Ovary (tissue), 9 donors: Measurements from ENCODE around the gene TNFRSF11A. TPM values are rescaled to one million over a fixed set of nuclear protein-coding genes. Genes with fewer than 3 reads are reported as not detected.

Experiments used
- DNase-seq, 5 donors: peaks; one replicate each; pipeline ENCODE4 v3.0.0-alpha.2; 2019 to 2020
- H3K27ac ChIP-seq, 2 donors: fragments of 200-600 bp; one replicate each; pipeline versions ENCODE4 v1.5.1 to v1.8.0; 2019 to 2022
- H3K27me3 ChIP-seq: fragments of 200-600 bp; one replicate; pipeline ENCODE4 v1.8.0; 2022
- H3K36me3 ChIP-seq: fragments of 200-600 bp; sonication (generic); one replicate; pipeline ENCODE4 v1.5.1; 2019
- H3K4me1 ChIP-seq: one replicate; pipeline ENCODE4 v1.8.1; 2013; ENCODE audit warnings: mild to moderate bottlenecking, moderate library complexity; ENCODE audit not compliant: insufficient read depth
- H3K4me3 ChIP-seq: fragments of 200-600 bp; sonication (generic); one replicate; pipeline ENCODE4 v1.5.1; 2017
- H3K9me3 ChIP-seq, 2 donors: fragments of 200-600 bp in 1 of 2; sonication (generic) in 1 of 2; one replicate each; pipeline versions ENCODE4 v1.5.1 to v1.8.1; 2013 to 2019; ENCODE audit warnings: mild to moderate bottlenecking in 1 of 2, moderate library complexity in 1 of 2
- EP300 ChIP-seq: sonication (generic); formaldehyde crosslinking; IDR thresholded peaks from one replicate; pipeline ENCODE4 v1.6.1; 2017; ENCODE audit warnings: antibody characterized with exemption
- POLR2A ChIP-seq: fragments of 450-650 bp; IDR thresholded peaks from one replicate; pipeline ENCODE4 v1.6.1; 2017; ENCODE audit warnings: antibody characterized with exemption, mild to moderate bottlenecking, moderate library complexity
- WGBS, 3 donors: extraction: QIAGEN DNeasy Blood & Tissue Kit in 1 of 3; methylation state at CpG; one replicate each; pipeline versions ENCODE4 v1.1.5 to v1.1.7; 2013 to 2017; 5-methylcytosine and 5-hydroxymethylcytosine counted together
- intact Hi-C, 4 donors: fragments of 100-400 bp; cut with DNase I; formaldehyde crosslinking; loops; one replicate each; pipeline versions ENCODE4 v1.11.0 to v1.15.1; 2022 to 2023
- polyA plus RNA-seq, 2 donors: library from polyadenylated mRNA; stranded (reverse); fragments of 200-250 nt in 1 of 2; fragments of 350-450 nt in 1 of 2; fragmentation: Illumina TruSeq in 1 of 2; extraction: RNeasy Lipid Tissue Mini Kit (QIAGEN cat#74804) in 1 of 2; gene quantifications; one replicate each; pipeline ENCODE4 v1.2.3, GENCODE V29; 2013 to 2014
- total RNA-seq, 7 donors: library from RNA; depleted of rRNA in 2 of 7; stranded (reverse); fragments of >200 nt in 2 of 7; fragmentation: NEBNext Ultra II Directional in 3 of 7; extraction: Animal tissue kit (Norgen Biotek cat#: 25700) in 3 of 7; gene quantifications; one replicate each; pipeline versions ENCODE4 v1.1.0 to v1.2.4, GENCODE V29; 2016 to 2023
- TF ChIP-seq, protein P1 (sequence below), 3 donors: fragments of 450-650 bp in 2 of 3; fragments of 200-600 bp in 1 of 3; IDR thresholded peaks; one replicate each; pipeline versions ENCODE4 v1.5.1 to v1.8.0; 2016 to 2022; ENCODE audit warnings: antibody characterized with exemption in 3 of 3, mild to moderate bottlenecking in 1 of 3
- donor health status: DM: no; HTN: no; CAD: no; lungs with moderate emphysema.
- donor health status: DM: no; HTN: no; CAD: no.
- donor health status: Bipolar disorder and iron deficiency.
- donor health status: DM: yes; HTN: yes; CAD: no.
- donor health status: DM: no; HTN: no; CAD: no.
- donor health status: DM: yes; HTN: yes; CAD: no.

The TNFRSF11A gene
- total and polyA plus RNA-seq, 9 donors: 0.70 to 9.2 (median 1.8) TPM

DNA sequence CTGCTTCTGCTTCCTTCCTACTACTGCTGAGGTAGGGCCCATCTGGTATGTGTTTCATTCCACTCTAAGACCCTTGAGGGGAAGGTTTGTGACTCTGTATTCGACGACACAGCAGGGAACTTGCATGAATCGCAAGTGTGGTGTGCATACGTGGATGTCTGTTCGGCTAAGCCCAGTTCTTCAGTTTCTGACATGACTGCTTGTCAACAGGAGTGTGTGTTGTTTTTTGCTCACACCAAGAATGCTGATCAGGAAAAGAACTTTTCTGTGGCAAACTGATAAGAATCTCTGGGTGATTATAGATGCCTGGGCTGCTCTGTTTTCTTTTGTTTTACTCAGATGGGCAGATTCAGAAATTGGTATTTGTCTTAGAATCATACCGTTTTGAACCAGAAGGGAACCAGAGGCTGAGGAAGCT lies 22.0 kb downstream of the TNFRSF11A start:
- DNase-seq: no peak
- WGBS, 3 donors: 69 to 74% (median 71%) methylated on average over 6 of the region's 6 CpGs
- Histone ChIP-seq H3K4me3 (no peak overlapping the region), H3K27ac (no peak overlapping the region), H3K27me3 (no peaks in the 10 kb centered on the region), H3K36me3 (no peaks in the 10 kb centered on the region), H3K9me3 (no peaks in the 10 kb centered on the region), H3K4me1 (no peaks in the 10 kb centered on the region)
- intact Hi-C loops: no loop called here
- TF ChIP-seq EP300 (no peak), POLR2A (no peak)
- TF ChIP-seq, protein P1, sequence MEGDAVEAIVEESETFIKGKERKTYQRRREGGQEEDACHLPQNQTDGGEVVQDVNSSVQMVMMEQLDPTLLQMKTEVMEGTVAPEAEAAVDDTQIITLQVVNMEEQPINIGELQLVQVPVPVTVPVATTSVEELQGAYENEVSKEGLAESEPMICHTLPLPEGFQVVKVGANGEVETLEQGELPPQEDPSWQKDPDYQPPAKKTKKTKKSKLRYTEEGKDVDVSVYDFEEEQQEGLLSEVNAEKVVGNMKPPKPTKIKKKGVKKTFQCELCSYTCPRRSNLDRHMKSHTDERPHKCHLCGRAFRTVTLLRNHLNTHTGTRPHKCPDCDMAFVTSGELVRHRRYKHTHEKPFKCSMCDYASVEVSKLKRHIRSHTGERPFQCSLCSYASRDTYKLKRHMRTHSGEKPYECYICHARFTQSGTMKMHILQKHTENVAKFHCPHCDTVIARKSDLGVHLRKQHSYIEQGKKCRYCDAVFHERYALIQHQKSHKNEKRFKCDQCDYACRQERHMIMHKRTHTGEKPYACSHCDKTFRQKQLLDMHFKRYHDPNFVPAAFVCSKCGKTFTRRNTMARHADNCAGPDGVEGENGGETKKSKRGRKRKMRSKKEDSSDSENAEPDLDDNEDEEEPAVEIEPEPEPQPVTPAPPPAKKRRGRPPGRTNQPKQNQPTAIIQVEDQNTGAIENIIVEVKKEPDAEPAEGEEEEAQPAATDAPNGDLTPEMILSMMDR (IDR thresholded peaks at IDR 0.05): no peak

DNA sequence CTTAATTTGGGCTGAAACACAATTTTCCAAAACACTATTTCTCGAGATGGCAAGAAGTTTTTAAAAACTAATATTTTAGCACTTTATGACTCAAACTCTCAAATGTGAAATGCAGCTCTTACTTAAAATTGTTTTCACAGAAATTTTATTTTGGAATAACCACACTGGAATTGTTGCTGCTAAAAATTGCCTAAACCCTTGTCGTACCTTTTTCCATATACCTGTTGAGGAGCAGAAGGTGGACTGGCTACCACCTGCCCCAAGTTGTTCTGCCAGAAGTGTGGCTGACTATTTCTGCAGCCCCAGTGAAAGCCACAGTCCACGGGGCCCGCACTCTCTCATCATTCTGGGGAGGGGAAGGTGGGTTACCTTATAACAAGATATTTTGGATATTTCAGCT lies 23.4 kb downstream of the TNFRSF11A start:
- Histone ChIP-seq H3K4me3 (no peak overlapping the region), H3K4me1 (no peaks in the 10 kb centered on the region), H3K27me3 (no peaks in the 10 kb centered on the region), H3K27ac (no peak overlapping the region), H3K36me3 (no peaks in the 10 kb centered on the region), H3K9me3 (no peaks in the 10 kb centered on the region)
- intact Hi-C loops: no loop called here
- no peak for DNase-seq
- WGBS, 3 donors: 68 to 72% (median 71%) methylated on average over 4 of the region's 4 CpGs
- TF ChIP-seq POLR2A: no peak
- TF ChIP-seq, protein P1 (IDR thresholded peaks at IDR 0.05): no peak
- TF ChIP-seq EP300: no peak

DNA sequence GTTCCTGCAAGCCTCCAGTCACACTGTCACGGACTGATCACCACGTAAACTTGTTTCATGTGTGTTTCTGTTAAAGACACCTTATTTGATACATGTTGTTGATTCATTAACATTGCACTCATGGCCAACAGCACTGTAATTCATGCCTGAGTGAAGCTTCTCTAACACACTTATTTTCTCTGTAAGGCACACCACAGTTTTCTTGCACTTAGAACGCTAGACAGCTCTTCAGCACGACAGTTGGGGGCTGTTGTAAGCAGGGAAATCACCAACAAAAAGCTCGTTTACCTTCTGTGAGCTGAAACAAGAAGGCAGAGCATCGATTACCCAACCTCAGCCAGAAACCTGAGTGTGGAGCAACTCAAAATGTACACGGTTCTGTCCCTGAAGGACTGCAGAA lies 28.1 kb downstream of the TNFRSF11A start:
- H3K27ac ChIP-seq: no peak overlapping the region

DNA sequence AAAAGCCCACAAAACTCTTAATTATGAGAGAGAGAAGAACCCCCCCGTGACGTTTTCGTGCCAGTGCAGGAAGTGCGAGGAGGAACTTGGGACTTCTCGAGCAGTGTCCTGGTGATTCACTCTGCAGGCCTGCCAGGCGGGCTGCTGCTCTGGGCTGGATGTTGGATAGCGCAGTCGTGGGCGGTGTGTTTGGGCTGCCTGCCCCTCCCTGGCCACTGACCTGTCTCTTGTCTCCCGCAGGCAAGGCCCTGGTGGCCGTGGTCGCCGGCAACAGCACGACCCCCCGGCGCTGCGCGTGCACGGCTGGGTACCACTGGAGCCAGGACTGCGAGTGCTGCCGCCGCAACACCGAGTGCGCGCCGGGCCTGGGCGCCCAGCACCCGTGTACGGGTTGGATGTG lies 29.0 kb downstream of the TNFRSF11A start:
- Histone ChIP-seq H3K27ac (no peak overlapping the region), H3K27me3 (no peaks in the 10 kb centered on the region), H3K9me3 (no peaks in the 10 kb centered on the region), H3K36me3 (no peaks in the 10 kb centered on the region), H3K4me1 (no peaks in the 10 kb centered on the region), H3K4me3 (no peak overlapping the region)
- no peak for DNase-seq
- 91 to 94% (median 94%) methylated on average over 29 of the region's 29 CpGs for WGBS, 3 donors
- intact Hi-C loops: no loop called here
- no peak for TF ChIP-seq EP300
- TF ChIP-seq, protein P1 (IDR thresholded peaks at IDR 0.05): no peak
- TF ChIP-seq POLR2A: no peak

More for the DNA sequence above, 28.1 kb downstream of the TNFRSF11A start:
- TF ChIP-seq, protein P1 (IDR thresholded peaks at IDR 0.05): no peak
- TF ChIP-seq EP300: no peak
- TF ChIP-seq POLR2A: no peak
- no peaks in the 10 kb centered on the region for H3K4me1 ChIP-seq
- H3K9me3 ChIP-seq: no peaks in the 10 kb centered on the region
- intact Hi-C loops: no loop called here
- no peaks in the 10 kb centered on the region for H3K27me3 ChIP-seq
- no peak overlapping the region for H3K4me3 ChIP-seq
- WGBS, 3 donors: 75 to 90% (median 88%) methylated on average over 7 of the region's 7 CpGs
- no peaks in the 10 kb centered on the region for H3K36me3 ChIP-seq
- no peak for DNase-seq
